ENCODE results near the gene CHST13.

CHST13 gene

DNA sequence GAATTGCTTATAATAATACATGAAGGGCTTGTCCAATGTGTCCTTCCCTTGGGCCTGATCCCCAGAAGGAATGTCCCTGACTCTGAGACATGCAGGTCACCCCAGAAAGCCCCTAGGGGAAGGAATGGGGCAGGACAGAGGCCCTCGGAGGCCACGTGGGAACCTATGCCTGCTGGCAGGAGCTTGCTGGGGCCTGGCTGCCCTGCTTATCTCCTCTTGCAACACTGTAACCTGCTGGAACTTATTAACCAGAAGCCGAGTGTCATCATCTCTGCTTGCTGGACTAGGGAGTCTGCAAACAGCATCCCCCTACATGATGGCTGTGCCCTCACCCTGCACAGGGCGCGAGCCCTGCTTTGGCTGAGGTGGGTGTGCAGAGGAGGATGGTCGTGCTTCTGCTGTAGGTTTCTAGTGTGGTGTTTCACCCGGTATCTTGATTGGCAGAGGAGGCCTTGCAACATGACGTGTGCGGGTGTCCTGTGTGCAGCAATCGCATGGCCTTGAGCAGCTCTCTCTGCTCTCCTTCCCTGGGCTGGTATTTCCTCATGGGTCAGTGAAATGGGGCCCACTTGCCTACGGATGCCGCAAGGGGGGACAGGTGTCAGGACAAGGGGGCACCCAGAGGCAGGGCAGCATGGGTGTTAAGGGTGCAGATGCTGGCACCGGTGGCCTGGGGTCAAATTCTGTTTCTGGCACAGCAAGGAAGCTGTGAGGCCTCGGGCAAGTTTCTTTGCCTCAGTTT, 5.0 kb downstream of the CHST13 start:
- TF ChIP-seq, protein P1, sequence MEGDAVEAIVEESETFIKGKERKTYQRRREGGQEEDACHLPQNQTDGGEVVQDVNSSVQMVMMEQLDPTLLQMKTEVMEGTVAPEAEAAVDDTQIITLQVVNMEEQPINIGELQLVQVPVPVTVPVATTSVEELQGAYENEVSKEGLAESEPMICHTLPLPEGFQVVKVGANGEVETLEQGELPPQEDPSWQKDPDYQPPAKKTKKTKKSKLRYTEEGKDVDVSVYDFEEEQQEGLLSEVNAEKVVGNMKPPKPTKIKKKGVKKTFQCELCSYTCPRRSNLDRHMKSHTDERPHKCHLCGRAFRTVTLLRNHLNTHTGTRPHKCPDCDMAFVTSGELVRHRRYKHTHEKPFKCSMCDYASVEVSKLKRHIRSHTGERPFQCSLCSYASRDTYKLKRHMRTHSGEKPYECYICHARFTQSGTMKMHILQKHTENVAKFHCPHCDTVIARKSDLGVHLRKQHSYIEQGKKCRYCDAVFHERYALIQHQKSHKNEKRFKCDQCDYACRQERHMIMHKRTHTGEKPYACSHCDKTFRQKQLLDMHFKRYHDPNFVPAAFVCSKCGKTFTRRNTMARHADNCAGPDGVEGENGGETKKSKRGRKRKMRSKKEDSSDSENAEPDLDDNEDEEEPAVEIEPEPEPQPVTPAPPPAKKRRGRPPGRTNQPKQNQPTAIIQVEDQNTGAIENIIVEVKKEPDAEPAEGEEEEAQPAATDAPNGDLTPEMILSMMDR (IDR thresholded peaks at IDR 0.05): no peak

DNA sequence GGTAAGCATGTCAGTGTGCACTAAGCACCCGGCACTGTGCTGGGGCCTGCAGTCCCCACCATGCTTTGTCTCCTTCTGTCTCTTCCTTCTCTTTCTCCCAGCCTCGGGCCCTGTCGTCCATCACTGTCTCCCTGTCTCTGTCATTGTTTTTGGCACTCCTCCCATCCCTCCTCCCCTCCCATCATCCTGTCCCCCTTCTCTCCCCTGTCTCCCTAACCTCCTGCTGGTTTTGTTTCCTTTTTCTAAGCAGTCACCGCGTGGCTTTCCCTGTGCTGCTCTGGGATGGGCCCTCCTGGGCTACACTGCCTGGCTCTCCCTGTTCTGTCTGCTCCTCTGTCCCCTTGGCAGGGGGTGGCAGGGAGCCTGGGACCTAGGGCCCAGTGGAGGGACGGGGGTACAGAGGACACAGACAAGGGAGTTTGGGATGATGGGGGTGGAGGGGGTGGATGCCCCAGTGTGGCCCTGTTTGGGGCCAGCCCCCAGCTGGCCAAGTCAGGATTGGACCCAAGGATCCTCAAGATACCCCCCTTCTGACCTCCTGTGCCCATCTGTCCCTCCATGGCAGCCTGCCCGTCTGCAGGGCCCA, 5.7 kb downstream of the CHST13 start:
- TF ChIP-seq, protein P1 (IDR thresholded peaks at IDR 0.05): no peak

GRCh38 chr3:126530171-126531050, 6.5 kb downstream of the CHST13 start:
- TF ChIP-seq, protein P1 (IDR thresholded peaks at IDR 0.05): no peak

DNA sequence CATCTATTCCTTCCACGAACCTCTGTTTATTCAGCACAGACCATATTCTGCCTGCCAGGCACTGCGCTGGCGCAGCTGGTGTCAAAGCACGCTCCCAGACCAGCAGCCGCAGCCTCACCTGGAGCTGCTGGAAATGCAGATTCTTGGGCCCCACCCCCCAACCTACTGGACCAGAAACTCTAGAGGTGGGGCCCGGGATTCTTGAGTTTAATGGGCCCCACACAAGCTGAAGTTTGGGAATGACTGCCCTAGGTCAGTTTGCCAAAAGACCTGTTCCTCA, 7.0 kb downstream of the CHST13 start:
- TF ChIP-seq, protein P1 (IDR thresholded peaks at IDR 0.05): no peak

DNA sequence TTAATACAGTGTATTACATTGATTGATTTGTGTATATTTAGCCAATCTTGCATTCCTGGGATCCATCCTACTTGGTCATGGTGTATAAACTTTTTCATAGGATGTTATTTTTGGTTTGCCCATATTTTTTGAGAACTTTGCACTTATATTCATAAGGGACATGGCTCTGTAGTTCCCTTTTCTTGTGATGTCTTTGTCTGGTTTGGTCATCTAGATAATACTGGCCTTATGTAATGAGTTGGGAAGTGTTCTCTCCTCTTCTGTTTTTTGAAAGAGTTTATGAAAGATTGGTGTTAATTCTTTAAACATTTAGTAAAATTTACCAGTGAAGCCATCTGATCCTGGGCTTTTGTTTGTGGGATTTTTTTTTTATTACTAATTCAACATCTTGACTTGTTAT, 9.6 kb downstream of the CHST13 start:
- TF ChIP-seq, protein P1 (IDR thresholded peaks at IDR 0.05): no peak

DNA sequence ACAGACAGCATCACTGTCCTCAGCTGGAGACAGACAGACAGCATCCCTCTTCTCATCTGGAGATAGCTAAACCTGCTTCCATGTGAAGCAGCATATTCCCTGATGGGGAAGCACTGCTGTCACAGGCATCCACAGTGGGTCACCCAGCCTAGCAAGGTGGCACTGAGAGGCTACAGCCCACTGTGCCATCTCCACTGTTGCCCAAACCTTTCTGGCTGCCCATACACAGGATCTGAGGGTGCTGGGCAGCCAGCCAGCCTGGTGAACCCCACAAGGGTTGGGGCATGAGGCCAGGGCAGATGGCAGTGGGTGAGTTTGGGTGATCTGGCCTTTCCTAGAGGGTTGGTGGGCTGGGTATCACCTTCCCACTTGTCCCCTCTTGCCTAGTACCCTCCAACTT, 11.7 kb downstream of the CHST13 start:
- TF ChIP-seq, protein P1 (IDR thresholded peaks at IDR 0.05): no peak

DNA sequence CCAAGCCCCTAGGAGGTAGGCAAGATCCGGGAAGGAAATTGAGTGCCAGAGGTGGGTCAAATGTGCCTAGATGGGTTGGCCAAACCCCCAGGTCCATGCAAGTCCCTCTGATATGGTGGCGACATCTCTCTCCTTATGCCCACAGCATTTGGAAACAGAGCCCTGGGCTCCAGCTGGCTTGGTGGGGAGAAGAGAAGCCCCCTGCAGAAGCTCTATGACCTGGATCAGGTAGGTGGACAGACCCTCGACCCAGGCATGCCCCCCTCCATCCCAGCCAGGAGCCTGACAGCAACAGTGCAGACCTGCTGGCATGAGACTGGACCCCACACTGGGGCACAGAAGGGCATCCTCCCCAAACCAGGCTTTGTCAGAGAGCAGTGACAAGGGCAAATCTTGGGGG, 12.2 kb downstream of the CHST13 start:
- TF ChIP-seq, protein P1 (IDR thresholded peaks at IDR 0.05): no peak

All from LNCAP (cell line).